NCI-H2227 treated with DMSO at 0.1 percent for 48 hours (cell line): Measurements from ENCODE around the gene NEURL1B.
"Not testable (repeated sequence)": the region's sequence is repeated elsewhere in the genome, so short reads cannot be mapped to it uniquely, and the experiment has no call there.

Experiments used
- DNase-seq: peaks from one replicate; lab custom pipeline; 2025; lab: John Stamatoyannopoulos, UW

The NEURL1B gene, protein sequence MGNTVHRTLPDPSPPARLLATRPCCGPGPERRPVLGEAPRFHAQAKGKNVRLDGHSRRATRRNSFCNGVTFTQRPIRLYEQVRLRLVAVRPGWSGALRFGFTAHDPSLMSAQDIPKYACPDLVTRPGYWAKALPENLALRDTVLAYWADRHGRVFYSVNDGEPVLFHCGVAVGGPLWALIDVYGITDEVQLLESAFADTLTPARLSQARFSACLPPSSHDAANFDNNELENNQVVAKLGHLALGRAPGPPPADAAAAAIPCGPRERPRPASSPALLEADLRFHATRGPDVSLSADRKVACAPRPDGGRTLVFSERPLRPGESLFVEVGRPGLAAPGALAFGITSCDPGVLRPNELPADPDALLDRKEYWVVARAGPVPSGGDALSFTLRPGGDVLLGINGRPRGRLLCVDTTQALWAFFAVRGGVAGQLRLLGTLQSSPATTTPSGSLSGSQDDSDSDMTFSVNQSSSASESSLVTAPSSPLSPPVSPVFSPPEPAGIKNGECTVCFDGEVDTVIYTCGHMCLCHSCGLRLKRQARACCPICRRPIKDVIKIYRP

DNA sequence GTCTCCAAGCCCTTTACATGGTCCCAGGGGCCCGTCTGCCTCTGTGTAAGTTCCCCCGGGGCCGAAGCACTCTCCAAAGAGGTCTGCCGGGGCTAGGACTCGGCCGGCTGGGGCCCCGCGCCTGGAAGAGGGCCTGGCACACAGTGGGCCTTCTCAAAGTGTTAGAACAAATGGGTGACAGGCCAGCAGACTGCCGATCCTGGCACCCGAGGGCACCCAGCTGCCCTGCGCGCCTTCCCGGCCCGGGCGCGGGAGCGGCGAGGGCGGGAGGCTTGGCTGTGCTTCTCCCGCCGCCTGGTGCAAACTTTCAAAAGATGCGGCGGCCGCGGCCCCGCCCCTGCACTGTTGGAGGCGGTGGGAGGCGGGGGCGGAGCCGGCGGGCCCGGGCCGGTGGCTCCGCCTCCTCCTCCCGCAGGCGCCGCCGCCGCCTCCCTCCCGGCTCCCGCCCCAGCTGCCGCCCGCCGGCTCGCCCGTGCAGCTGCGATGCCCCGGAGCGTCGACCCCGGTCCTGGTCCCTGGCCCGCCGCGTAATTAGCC is at the start of gene NEURL1B:
Gene NEURL1B (plus strand): TSS at position 442 of the 537 bp plus-strand sequence. CDS start 144 bp downstream, outside the sequence.
- DNase-seq = peak; percentile 34

- DNase-seq = no peak
These were observed 49.4 kb upstream of the NEURL1B start for GRCh38 chr5:172591636-172592035.

- no peak for DNase-seq
These were observed 48.2 kb upstream of the NEURL1B start for GRCh38 chr5:172592881-172593280.

- no peak for DNase-seq
These were observed 47.8 kb upstream of the NEURL1B start for GRCh38 chr5:172593306-172593705.

DNA sequence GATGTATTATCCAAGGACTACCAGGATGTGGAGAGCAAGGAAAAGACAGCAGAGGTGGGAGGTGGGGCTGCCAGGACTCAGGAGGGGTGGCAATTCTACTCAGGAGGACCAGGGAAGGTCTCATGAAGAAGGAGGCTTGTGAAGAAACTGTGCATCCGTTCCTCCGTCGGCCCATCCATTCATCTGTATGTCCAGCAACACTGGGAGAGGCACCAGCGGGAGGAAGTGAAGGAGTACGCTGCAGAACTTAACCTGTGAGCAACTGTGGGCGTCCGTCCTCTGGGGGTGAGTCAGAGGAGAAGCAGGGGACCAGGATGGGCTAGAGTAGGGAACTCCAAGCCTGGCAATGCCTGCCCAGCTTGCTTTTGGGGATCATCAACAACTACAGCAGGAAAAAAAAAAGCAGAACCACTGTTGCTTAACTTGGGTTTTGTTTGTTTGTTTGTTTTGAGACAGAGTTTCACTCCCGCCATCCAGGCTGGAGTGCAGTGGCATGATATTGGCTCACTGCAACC is 47.3 kb upstream of the NEURL1B start:
- no peak for DNase-seq

GRCh38 chr5:172594431-172594830 is 46.6 kb upstream of the NEURL1B start:
- DNase-seq = no peak

DNA sequence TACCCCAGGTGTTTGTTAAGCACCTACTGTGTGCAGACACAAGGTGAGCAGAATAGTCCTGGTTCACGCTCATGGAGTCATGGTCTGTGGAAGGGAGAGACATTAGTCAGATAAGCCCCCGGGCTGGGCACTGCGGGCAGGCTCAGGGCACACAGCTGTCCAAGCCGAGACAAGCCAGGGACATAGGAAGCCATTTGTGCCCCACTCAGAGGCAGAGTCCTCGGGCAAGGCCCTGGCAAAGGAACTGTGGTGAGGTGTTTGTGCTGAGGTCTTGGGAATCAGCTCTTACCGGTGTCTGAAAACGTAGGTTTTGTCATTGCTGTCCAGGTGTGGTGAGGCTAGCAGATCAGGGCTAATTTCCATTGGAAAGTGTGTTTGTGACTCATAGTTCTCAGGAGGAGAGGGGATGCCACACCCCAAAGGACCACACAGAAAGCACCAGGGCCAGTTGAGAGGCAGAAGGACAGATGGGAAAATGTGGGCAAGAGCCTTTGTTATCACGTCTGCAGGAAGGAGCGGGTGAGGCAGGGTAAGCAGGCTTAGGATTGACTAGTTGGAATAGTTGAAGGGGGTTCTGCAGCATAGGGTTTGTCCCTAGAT is 46.1 kb upstream of the NEURL1B start:
- DNase-seq = no peak

DNA sequence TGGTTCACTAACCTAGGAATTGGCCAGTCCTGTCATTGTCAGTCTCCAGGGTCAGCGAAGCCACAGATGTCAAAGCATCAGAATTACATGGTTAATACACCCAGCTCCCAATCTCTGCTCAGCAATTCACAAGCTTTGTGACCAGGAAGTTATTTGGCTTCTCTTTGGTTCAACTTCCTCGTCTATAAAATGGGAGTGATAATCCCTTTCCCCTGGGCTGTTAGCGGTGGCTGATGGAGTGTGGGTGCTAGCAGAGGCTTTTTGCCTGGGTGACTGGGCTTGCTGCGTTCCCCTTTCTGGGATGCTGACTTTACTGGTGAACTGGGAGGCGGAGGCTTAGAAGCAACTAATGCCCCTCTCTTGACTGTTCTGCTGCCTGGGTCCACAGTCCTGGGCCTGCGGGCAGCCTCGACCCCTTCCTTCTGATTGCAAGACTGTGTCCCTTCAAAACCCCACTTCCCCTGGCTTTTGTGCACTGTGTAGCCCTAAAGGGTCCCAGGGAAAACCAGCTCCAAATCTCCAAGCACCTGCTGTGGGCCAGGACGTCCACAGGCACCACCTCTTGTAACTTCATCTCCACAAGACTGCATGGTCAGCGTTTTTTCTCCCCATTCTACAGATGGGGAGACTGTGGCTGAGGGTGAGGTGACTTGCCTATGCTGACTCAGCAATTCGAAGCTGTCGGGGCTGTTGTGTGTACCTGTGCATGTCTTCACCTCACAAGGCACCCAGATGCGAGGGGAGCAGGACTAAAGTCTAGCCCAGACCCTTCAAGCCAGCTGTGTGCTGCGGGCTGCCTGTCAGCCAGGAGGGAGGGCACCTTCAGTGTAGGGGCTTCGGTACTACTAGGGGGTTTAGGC is 45.2 kb upstream of the NEURL1B start:
- DNase-seq = no peak

- no peak for DNase-seq
These were observed 44.3 kb upstream of the NEURL1B start for GRCh38 chr5:172596638-172597231.

- no peak for DNase-seq
These were observed 43.3 kb upstream of the NEURL1B start for GRCh38 chr5:172597755-172598155.

- DNase-seq = no peak
These were observed 42.5 kb upstream of the NEURL1B start for GRCh38 chr5:172598251-172599203.

GRCh38 chr5:172599204-172599567 is 41.9 kb upstream of the NEURL1B start:
- no peak for DNase-seq

- no peak for DNase-seq
These were observed 40.5 kb upstream of the NEURL1B start for GRCh38 chr5:172600571-172600970.

GRCh38 chr5:172601576-172601975 is 39.5 kb upstream of the NEURL1B start:
- not testable (repeated sequence) for DNase-seq

GRCh38 chr5:172602783-172603231 is 38.3 kb upstream of the NEURL1B start:
- no peak for DNase-seq

- DNase-seq = no peak
These were observed 37.7 kb upstream of the NEURL1B start for GRCh38 chr5:172603251-172603806.

DNA sequence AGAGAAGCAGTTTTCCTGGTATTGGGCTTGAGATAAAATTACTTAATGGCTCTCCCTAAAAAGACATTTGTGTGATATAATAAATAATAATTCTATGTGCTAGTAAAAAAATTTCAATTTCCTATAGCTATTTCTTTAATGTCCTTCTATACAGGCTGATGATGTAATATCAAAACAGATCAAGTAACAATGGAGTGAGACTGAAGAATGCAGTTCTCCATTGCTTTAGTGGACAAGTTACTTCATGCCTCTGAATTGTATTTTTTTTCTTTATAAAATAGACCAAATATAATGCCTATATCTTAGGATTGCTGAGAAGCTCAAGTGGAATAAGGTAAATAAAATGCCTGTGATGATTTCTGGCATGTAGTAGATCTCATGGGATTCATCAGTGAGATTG is 35.6 kb upstream of the NEURL1B start:
- no peak for DNase-seq

- DNase-seq = no peak
These were observed 34.8 kb upstream of the NEURL1B start for GRCh38 chr5:172606156-172606785.

DNA sequence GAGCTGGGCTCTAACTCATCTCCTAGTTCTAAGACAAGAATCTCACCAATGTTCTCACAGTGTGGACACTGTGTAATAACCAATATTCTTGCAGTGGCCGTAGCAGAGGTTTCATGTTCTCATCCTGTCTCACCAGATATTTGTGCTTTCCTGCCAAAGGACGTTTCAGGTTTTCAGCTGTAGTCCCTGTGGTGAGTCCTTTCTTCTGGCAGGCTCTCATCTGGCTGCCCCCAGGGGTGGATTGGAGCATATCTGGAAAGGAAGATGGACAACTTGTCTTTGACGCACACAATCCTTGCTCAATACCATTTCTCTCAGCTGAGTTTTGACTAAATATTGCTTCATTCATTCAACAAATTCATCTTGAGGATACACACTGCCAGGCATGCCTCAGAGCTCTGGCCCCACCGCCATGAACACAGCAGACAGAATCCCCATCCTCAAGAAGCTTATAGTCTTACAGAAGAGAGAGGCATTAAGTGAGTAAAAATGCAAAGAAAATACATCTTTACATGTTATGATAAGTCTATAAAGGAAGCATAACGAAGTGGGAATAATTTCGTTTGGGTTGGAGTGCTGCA is 33.8 kb upstream of the NEURL1B start:
- no peak for DNase-seq
